ENCODE data around the gene SPAG6. TPM values are rescaled to one million over a fixed set of nuclear protein-coding genes. Genes with fewer than 3 reads are reported as not detected.
"Not testable (repeated sequence)": the region's sequence is repeated elsewhere in the genome, so short reads cannot be mapped to it uniquely, and the experiment has no call there.

The SPAG6 gene
- total RNA-seq, 4 donors from 2014 or later, result 0.29 to 3.9 (median 0.49) TPM; not detected in 1

- no peak for TF ChIP-seq CTCF (IDR thresholded peaks at IDR 0.05)
- TF ChIP-seq POLR2A (IDR thresholded peaks at IDR 0.05), result no peak
- H3K4me1 ChIP-seq, result peaks cover 0 to 1% of the 10 kb centered on the region in 2 donors
- intact Hi-C loops (cut with DNase I; ENCODE audit: low total_unique reads), result no loop called here
- peaks cover 37 to 60% of the 10 kb centered on the region in 2 donors for H3K27me3 ChIP-seq
- H3K27ac ChIP-seq, result no peak overlapping the region
- no peaks in the 10 kb centered on the region for H3K9me3 ChIP-seq
- no peak overlapping the region for H3K4me3 ChIP-seq
- DNase-seq, result no peak
- no peaks in the 10 kb centered on the region for H3K36me3 ChIP-seq
Measured at GRCh38 chr10:22344781-22345300, 455 bp upstream of the SPAG6 start.

DNA sequence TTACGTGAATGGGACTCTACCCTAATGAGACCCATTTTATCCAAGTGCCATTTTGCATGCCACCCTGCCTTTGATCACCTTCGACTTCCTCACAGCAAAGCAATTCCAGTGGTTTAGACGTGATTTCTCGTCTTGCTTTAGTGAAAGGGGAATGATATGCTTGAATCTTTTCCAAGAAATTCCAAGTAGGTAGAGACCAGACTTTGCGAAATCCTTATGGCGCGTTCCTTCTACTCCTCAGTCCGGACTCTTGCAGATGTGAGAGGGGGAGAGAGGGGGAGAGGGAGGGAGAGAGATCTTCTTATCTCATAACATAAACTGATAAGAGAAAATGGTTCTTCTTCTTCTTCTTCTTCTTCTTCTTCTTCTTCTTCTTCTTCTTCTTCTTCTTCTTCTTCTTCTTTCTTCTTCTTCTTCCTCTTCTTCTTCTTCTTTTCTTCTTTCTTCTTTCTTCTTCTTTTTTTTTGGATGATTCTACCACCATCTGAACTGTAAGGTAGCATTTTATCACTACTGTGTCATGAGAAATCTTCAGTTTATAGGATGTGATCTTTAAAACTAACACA is 883 bp downstream of the SPAG6 start:
- H3K9me3 ChIP-seq, result no peaks in the 10 kb centered on the region
- DNase-seq, result no peak
- no peaks in the 10 kb centered on the region for H3K4me1 ChIP-seq
- TF ChIP-seq CTCF (IDR thresholded peaks at IDR 0.05) (no peak), POLR2A (IDR thresholded peaks at IDR 0.05) (no peak)
- H3K27ac ChIP-seq, result no peak overlapping the region
- intact Hi-C loops (cut with DNase I; ENCODE audit: low total_unique reads), result no loop called here
- no peaks in the 10 kb centered on the region for H3K36me3 ChIP-seq
- no peak overlapping the region for H3K4me3 ChIP-seq
- peaks cover 37 to 59% of the 10 kb centered on the region in 2 donors for H3K27me3 ChIP-seq

DNA sequence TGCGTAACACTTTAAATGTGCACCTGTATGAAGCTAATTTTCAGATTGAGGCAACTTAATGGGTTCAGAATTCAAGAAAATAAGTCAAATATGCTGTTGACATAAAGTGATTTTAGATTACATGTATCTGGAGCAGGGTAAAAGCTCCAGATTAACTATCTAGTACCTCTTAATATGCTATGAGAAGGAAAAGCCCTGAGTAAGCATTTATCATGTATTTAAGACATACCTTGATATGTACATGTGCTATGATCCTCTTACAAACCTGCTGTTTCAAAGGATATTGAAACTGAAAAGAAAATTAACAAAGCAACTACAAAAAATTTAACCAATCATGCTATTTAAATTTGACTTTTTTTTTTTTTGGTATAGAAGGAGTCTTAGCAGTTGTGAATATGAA is 4.5 kb downstream of the SPAG6 start:
- H3K27me3 ChIP-seq, result peaks cover 9 to 23% of the 10 kb centered on the region in 2 donors
- no peak for DNase-seq
- H3K4me1 ChIP-seq, result no peaks in the 10 kb centered on the region
- H3K9me3 ChIP-seq, result no peaks in the 10 kb centered on the region
- no peaks in the 10 kb centered on the region for H3K36me3 ChIP-seq
- intact Hi-C loops (cut with DNase I; ENCODE audit: low total_unique reads), result no loop called here
- TF ChIP-seq POLR2A (IDR thresholded peaks at IDR 0.05) (no peak), CTCF (IDR thresholded peaks at IDR 0.05) (no peak)
- no peak overlapping the region for H3K27ac ChIP-seq
- no peak overlapping the region for H3K4me3 ChIP-seq

DNA sequence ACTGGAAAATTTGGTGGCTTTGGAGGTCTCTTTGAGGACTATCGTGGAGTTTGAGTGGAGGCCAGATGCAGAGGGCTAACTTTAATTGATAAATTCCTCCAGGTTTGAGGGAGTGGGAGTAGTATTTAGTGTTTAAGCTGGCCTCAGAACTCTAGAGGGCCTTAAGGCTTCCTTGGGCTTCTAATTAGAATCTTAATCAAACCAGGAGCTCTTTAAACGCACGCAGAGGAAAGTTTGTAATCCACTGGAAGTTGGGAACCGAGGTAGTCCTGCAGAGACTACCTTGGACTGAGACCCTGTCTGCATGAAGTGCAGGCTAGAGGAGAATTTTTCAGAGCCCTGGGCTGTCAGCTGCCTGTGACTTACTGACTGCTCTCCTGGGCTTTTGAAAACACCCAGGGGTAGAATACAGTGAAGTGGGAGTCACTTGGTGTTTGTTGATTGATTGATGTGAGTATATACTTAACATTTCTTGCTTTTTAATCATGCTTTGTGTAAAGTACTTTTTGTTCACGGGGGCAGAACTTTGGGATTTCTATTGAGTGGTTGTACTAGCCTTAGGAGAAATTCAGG is 5.9 kb downstream of the SPAG6 start:
- TF ChIP-seq POLR2A (IDR thresholded peaks at IDR 0.05), result no peak
- TF ChIP-seq CTCF (IDR thresholded peaks at IDR 0.05), result no peak
- H3K9me3 ChIP-seq, result no peaks in the 10 kb centered on the region
- intact Hi-C loops (cut with DNase I; ENCODE audit: low total_unique reads), result no loop called here
- H3K27me3 ChIP-seq, result peaks cover 0 to 9% of the 10 kb centered on the region in 2 donors
- no peak overlapping the region for H3K27ac ChIP-seq
- no peaks in the 10 kb centered on the region for H3K36me3 ChIP-seq
- no peak for DNase-seq
- H3K4me3 ChIP-seq, result no peak overlapping the region
- H3K4me1 ChIP-seq, result no peaks in the 10 kb centered on the region

GRCh38 chr10:22356324-22356873 is 11.1 kb downstream of the SPAG6 start:
- TF ChIP-seq POLR2A (IDR thresholded peaks at IDR 0.05) (no peak), CTCF (IDR thresholded peaks at IDR 0.05) (no peak)
- Histone ChIP-seq H3K27me3 (no peaks in the 10 kb centered on the region), H3K4me3 (no peak overlapping the region), H3K9me3 (no peaks in the 10 kb centered on the region), H3K27ac (no peak overlapping the region), H3K4me1 (no peaks in the 10 kb centered on the region), H3K36me3 (no peaks in the 10 kb centered on the region)
- intact Hi-C loops (cut with DNase I; ENCODE audit: low total_unique reads), result no loop called here
- no peak for DNase-seq

- H3K36me3 ChIP-seq; H3K27me3 ChIP-seq; H3K27ac ChIP-seq; H3K4me1 ChIP-seq; H3K9me3 ChIP-seq; intact Hi-C loops (cut with DNase I; ENCODE audit: low total_unique reads); DNase-seq; H3K4me3 ChIP-seq: not testable (repeated sequence)
Measured at GRCh38 chr10:22357770-22358169, 12.5 kb downstream of the SPAG6 start.

Measured in uterus (tissue), 4 donors.